ENCODE measurements around the gene CCDC12.

The CCDC12 gene

GRCh38 chr3:47007482-47008233 lies 31.1 kb upstream of the CCDC12 start:
- DNase-seq = no peak

- DNase-seq = no peak
Observed at GRCh38 chr3:47007001-47007400, 30.5 kb upstream of the CCDC12 start.

GRCh38 chr3:47006145-47006651 lies 29.7 kb upstream of the CCDC12 start:
- no peak for DNase-seq

GRCh38 chr3:47005212-47006144 lies 28.9 kb upstream of the CCDC12 start:
- no peak for DNase-seq

- DNase-seq = no peak
Observed at GRCh38 chr3:47004369-47005211, 28.0 kb upstream of the CCDC12 start.

GRCh38 chr3:47003461-47004368 lies 27.2 kb upstream of the CCDC12 start:
- DNase-seq = no peak

GRCh38 chr3:47003056-47003410 lies 26.5 kb upstream of the CCDC12 start:
- DNase-seq = no peak

GRCh38 chr3:47002171-47003055 lies 25.9 kb upstream of the CCDC12 start:
- no peak for DNase-seq

- no peak for DNase-seq
Observed at GRCh38 chr3:47001731-47002170, 25.2 kb upstream of the CCDC12 start.

GRCh38 chr3:47000922-47001730 lies 24.6 kb upstream of the CCDC12 start:
- no peak for DNase-seq

- no peak for DNase-seq
Observed at GRCh38 chr3:47000198-47000815, 23.8 kb upstream of the CCDC12 start.

GRCh38 chr3:46999516-47000197 lies 23.1 kb upstream of the CCDC12 start:
- DNase-seq = no peak

- no peak for DNase-seq
Observed at GRCh38 chr3:46998852-46999515, 22.4 kb upstream of the CCDC12 start.

- DNase-seq = peak; percentile 75
Observed at GRCh38 chr3:46998121-46998851, 21.7 kb upstream of the CCDC12 start.

GRCh38 chr3:46997453-46998091 lies 21.0 kb upstream of the CCDC12 start:
- no peak for DNase-seq

GRCh38 chr3:46996689-46997452 lies 20.3 kb upstream of the CCDC12 start:
- no peak for DNase-seq

Data from CD4-positive, alpha-beta T cell treated with Interleukin-15 for 1 hour (primary cell).